Lung (tissue), 12 donors: ENCODE data around the gene BCL2A1. TPM values are rescaled to one million over a fixed set of nuclear protein-coding genes. Genes with fewer than 3 reads are reported as not detected.
A peak's percentile ranks its signal among the peaks of the same experiment; 100 is the strongest.

ENCODE experiments used
- ATAC-seq: fragments of 200-7000 bp; cut with Tn5 transposase; one replicate; pipeline ENCODE4 v1.9.1; 2020; ENCODE audit warnings: moderate number of reproducible peaks; ENCODE audit not compliant: insufficient read depth, low FRiP score
- DNase-seq, 3 donors: peaks; one replicate each; pipeline ENCODE4 v3.0.0-alpha.2; 2013 to 2017
- H3K27ac ChIP-seq, 2 donors: one replicate each; pipeline ENCODE4 v1.5.1; 2013; ENCODE audit warnings: mild to moderate bottlenecking in 2 of 2, moderate library complexity in 2 of 2, control low read depth in 1 of 2, inconsistent platforms in 1 of 2, low read depth in 1 of 2, low read length in 1 of 2
- H3K27me3 ChIP-seq, 3 donors: one replicate each; pipeline ENCODE4 v1.5.1; 2013; ENCODE audit warnings: low read length in 2 of 3; ENCODE audit not compliant: control insufficient read depth in 3 of 3, insufficient read depth in 3 of 3
- H3K36me3 ChIP-seq, 4 donors: one replicate each; pipeline ENCODE4 v1.5.1; 2013; ENCODE audit warnings: low read length in 4 of 4, mild to moderate bottlenecking in 1 of 4, moderate library complexity in 1 of 4; ENCODE audit not compliant: control insufficient read depth in 4 of 4, insufficient read depth in 4 of 4
- H3K4me1 ChIP-seq, 5 donors: one replicate each; pipeline ENCODE4 v1.5.1; 2013; ENCODE audit warnings: low read length in 5 of 5, mild to moderate bottlenecking in 2 of 5, moderate library complexity in 1 of 5; ENCODE audit not compliant: control insufficient read depth in 5 of 5, insufficient read depth in 5 of 5
- H3K4me3 ChIP-seq: one replicate; pipeline ENCODE4 v1.5.1; 2013; ENCODE audit warnings: mild to moderate bottlenecking, control low read depth, moderate library complexity
- H3K9ac ChIP-seq, 2 donors: one replicate each; pipeline ENCODE4 v1.5.1; 2013; ENCODE audit warnings: low read length in 2 of 2, control low read depth in 1 of 2; ENCODE audit not compliant: insufficient read depth in 1 of 2
- H3K9me3 ChIP-seq, 4 donors: one replicate each; pipeline ENCODE4 v1.5.1; 2013; ENCODE audit warnings: low read length in 3 of 4, mild to moderate bottlenecking in 1 of 4, moderate library complexity in 1 of 4; ENCODE audit not compliant: control insufficient read depth in 4 of 4, insufficient read depth in 3 of 4
- CTCF ChIP-seq: IDR thresholded peaks from 2 replicates; pipeline ENCODE4 v1.5.1; 2012; ENCODE audit warnings: mild to moderate bottlenecking; ENCODE audit errors: control extremely low read depth, extremely low read depth
- WGBS, 2 donors: extraction: QIAGEN DNeasy Blood & Tissue Kit; methylation state at CpG; one replicate each; pipeline ENCODE4 v1.1.7; 2013; 5-methylcytosine and 5-hydroxymethylcytosine counted together
- polyA plus RNA-seq, 2 donors: library from polyadenylated mRNA; stranded (reverse); fragments of 200-250 nt; gene quantifications; one replicate each; pipeline ENCODE4 v1.2.1, GENCODE V29; 2013
- total RNA-seq, 2 donors: library from RNA; depleted of rRNA in 1 of 2; stranded (reverse); fragments of >200 nt in 1 of 2; gene quantifications; one replicate each; pipeline ENCODE4 v1.2.1, GENCODE V29; 2014 to 2021
- donor health status: control.
- donor health status: control.
- donor health status: Bipolar disorder and iron deficiency.
- donor health status: healthy.
- donor health status: DM: yes; HTN: yes; CAD: no.

The BCL2A1 gene
- total and polyA plus RNA-seq, 4 donors = 27.4 to 323 (median 49.3) TPM

GRCh38 chr15:79994615-79995014 lies 23.6 kb upstream of the BCL2A1 start:
- Histone ChIP-seq H3K9ac (no peak overlapping the region), H3K27me3 (peaks cover 0 to 3% (median 0%) of the 10 kb centered on the region in 3 donors), H3K36me3 (no peaks in the 10 kb centered on the region), H3K27ac (no peak overlapping the region), H3K4me1 (no peaks in the 10 kb centered on the region), H3K9me3 (no peaks in the 10 kb centered on the region), H3K4me3 (no peak overlapping the region)
- 61 to 65% methylated on average over 3 of the region's 3 CpGs for WGBS, 2 donors
- DNase-seq (no peak), ATAC-seq (peak; percentile 77)
- TF ChIP-seq CTCF = no peak

GRCh38 chr15:79991826-79992225 lies 20.8 kb upstream of the BCL2A1 start:
- no peaks in the 10 kb centered on the region for H3K36me3 ChIP-seq
- no peaks in the 10 kb centered on the region for H3K4me1 ChIP-seq
- no peak for TF ChIP-seq CTCF
- peaks cover 0 to 4% (median 3%) of the 10 kb centered on the region in 3 donors for H3K27me3 ChIP-seq
- 64 to 66% methylated on average over 4 of the region's 4 CpGs for WGBS, 2 donors
- no peak overlapping the region for H3K27ac ChIP-seq
- peaks cover 0 to 2% (median 0%) of the 10 kb centered on the region in 4 donors for H3K9me3 ChIP-seq
- ATAC-seq (no peak), DNase-seq (no peak)
- no peak overlapping the region for H3K4me3 ChIP-seq
- no peak overlapping the region for H3K9ac ChIP-seq

DNA sequence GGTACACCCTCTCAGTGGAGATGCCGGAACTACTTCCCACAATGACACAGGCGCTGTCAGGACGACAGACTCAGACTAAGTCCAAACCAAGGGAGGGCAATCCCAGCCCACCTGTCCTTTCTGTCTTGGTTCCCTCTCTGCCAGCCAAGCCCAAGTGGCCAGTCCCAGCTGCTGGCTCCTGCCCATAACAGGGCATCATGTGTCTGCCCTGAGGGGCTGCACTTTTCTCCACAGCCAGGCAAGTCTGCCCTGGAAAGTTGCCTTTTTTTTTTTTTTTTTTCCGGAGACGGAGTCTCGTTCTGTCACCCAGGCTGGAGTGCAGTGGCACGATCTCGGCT lies 20.0 kb upstream of the BCL2A1 start:
- Histone ChIP-seq H3K9ac (no peak overlapping the region), H3K27ac (no peak overlapping the region), H3K4me1 (no peaks in the 10 kb centered on the region), H3K36me3 (no peaks in the 10 kb centered on the region), H3K9me3 (peaks cover 0 to 2% (median 0%) of the 10 kb centered on the region in 4 donors), H3K4me3 (no peak overlapping the region), H3K27me3 (peaks cover 0 to 4% (median 3%) of the 10 kb centered on the region in 3 donors)
- no peak for DNase-seq
- no peak for TF ChIP-seq CTCF
- WGBS, 2 donors = 90 to 96% methylated on average over 7 to 8 of the region's 8 CpGs
- no peak for ATAC-seq
